Measurements from ENCODE around the gene ATXN1. TPM values are rescaled to one million over a fixed set of nuclear protein-coding genes. Genes with fewer than 3 reads are reported as not detected.

The ATXN1 gene
- total and polyA plus RNA-seq, 2 of the 13 experiments (the other 11 are each of a cell fraction or from before 2014, with no cell fraction given) = 20.7 to 39.5 TPM

- TF ChIP-seq, protein P1, sequence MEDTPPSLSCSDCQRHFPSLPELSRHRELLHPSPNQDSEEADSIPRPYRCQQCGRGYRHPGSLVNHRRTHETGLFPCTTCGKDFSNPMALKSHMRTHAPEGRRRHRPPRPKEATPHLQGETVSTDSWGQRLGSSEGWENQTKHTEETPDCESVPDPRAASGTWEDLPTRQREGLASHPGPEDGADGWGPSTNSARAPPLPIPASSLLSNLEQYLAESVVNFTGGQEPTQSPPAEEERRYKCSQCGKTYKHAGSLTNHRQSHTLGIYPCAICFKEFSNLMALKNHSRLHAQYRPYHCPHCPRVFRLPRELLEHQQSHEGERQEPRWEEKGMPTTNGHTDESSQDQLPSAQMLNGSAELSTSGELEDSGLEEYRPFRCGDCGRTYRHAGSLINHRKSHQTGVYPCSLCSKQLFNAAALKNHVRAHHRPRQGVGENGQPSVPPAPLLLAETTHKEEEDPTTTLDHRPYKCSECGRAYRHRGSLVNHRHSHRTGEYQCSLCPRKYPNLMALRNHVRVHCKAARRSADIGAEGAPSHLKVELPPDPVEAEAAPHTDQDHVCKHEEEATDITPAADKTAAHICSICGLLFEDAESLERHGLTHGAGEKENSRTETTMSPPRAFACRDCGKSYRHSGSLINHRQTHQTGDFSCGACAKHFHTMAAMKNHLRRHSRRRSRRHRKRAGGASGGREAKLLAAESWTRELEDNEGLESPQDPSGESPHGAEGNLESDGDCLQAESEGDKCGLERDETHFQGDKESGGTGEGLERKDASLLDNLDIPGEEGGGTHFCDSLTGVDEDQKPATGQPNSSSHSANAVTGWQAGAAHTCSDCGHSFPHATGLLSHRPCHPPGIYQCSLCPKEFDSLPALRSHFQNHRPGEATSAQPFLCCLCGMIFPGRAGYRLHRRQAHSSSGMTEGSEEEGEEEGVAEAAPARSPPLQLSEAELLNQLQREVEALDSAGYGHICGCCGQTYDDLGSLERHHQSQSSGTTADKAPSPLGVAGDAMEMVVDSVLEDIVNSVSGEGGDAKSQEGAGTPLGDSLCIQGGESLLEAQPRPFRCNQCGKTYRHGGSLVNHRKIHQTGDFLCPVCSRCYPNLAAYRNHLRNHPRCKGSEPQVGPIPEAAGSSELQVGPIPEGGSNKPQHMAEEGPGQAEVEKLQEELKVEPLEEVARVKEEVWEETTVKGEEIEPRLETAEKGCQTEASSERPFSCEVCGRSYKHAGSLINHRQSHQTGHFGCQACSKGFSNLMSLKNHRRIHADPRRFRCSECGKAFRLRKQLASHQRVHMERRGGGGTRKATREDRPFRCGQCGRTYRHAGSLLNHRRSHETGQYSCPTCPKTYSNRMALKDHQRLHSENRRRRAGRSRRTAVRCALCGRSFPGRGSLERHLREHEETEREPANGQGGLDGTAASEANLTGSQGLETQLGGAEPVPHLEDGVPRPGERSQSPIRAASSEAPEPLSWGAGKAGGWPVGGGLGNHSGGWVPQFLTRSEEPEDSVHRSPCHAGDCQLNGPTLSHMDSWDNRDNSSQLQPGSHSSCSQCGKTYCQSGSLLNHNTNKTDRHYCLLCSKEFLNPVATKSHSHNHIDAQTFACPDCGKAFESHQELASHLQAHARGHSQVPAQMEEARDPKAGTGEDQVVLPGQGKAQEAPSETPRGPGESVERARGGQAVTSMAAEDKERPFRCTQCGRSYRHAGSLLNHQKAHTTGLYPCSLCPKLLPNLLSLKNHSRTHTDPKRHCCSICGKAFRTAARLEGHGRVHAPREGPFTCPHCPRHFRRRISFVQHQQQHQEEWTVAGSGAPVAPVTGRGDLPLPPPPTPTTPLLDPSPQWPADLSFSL (CRISPR knock-in tag; IDR thresholded peaks at IDR 0.05) = no peak
- TF ChIP-seq DRAP1 (CRISPR knock-in tag; IDR thresholded peaks at IDR 0.05) (peak; percentile 53; the same call in 1 of the 2 replicates), SMAD3 (CRISPR knock-in tag; IDR thresholded peaks at IDR 0.05) (peak; percentile 81), ZSCAN12 (CRISPR knock-in tag; IDR thresholded peaks at IDR 0.05) (peak; percentile 79; the same call in 1 of the 2 replicates), E2F1 (CRISPR knock-in tag; IDR thresholded peaks at IDR 0.05) (peak; percentile 24; the same call in 1 of the 2 replicates), NCOR1 (IDR thresholded peaks at IDR 0.05; ENCODE audit: borderline replicate concordance, low read length) (peak; percentile 71; the same call in 1 of the 2 replicates), TFE3 (CRISPR knock-in tag; IDR thresholded peaks at IDR 0.05) (peak; percentile 49; the same call in 1 of the 2 replicates), NR2F6 (IDR thresholded peaks at IDR 0.05) (peak; percentile 90), NR2F6 (CRISPR knock-in tag; IDR thresholded peaks at IDR 0.05) (peak; percentile 80), MXD1 (CRISPR knock-in tag; IDR thresholded peaks at IDR 0.05) (no peak), ZSCAN29 (CRISPR knock-in tag; conservative IDR thresholded peaks at IDR 0.05) (peak; percentile 50; the same call in 1 of the 2 replicates), KAT8 (CRISPR knock-in tag; IDR thresholded peaks at IDR 0.05) (peak; percentile 68; the same call in 1 of the 2 replicates), MTF2 (CRISPR knock-in tag; IDR thresholded peaks at IDR 0.05; ENCODE audit: borderline replicate concordance) (no peak), NFIC (IDR thresholded peaks at IDR 0.05; ENCODE audit: low read length) (peak; percentile 93), BATF2 (CRISPR knock-in tag; IDR thresholded peaks at IDR 0.05) (no peak), SOX13 (IDR thresholded peaks at IDR 0.05) (peak; percentile 30; the same call in 1 of the 2 replicates), SOX13 (CRISPR knock-in tag; conservative IDR thresholded peaks at IDR 0.05 in 1 of 2, IDR thresholded peaks at IDR 0.05 in 1 of 2) (peak in 1 of 2 experiments; percentile 91; a peak in 2 of 4 replicates), CC2D1A (CRISPR knock-in tag; IDR thresholded peaks at IDR 0.05) (0 out of 2 replicates have a peak, but pooled peaks have one; percentile 55), JUN (CRISPR knock-in tag; IDR thresholded peaks at IDR 0.05) (peak; percentile 70; the same call in 1 of the 2 replicates), NR2F1 (CRISPR knock-in tag; IDR thresholded peaks at IDR 0.05) (peak in 1 of 2 experiments; percentile 10; a peak in 1 of 4 replicates)
These were observed 32.0 kb downstream of the ATXN1 start (continued) for GRCh38 chr6:16729183-16729691.
